Hepatic stellate cell (primary cell): ENCODE data around the gene TCF15.

Source experiments
- DNase-seq: peaks from one replicate; pipeline ENCODE4 v3.0.0; 2011; ENCODE audit warnings: low spot score

The TCF15 gene

DNA sequence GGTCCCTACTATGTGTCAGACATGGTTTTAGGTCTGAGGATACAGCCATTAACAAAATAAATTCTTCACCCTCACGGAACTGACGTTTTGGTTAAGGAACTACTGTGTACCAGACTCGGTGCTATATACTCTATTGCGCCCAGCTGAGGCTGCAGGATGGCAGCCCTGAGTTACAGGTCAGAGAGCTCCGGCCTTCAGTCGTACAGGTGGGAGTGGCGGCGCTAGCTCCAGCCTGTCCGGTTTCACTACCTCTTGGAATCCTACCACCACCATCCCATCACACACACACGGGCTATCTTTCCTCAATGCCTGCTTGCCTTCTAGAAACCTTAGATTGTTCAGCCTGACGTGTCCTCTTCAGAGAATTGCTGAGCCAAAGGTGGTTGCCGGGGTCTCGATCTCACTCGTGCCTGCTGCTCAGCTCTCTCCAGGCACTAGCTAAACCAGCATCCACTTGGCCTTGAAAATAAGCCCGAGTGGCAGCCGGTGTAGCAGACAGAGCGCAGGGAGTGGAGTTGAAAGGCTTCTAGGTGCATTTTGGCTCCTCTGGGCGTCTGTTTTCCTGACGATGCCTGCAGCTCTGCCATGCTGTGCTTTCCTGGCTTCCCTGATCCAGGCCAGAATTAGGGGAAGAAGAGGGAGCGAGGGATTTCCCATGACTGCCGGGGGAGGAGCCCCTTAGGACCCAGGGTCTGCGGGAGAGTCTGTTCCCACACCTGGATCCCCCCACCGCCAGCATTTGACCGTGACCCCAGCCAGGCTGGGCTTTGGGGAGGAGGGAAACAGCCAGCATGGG lies 1.1 kb upstream of the TCF15 start:
- DNase-seq, result no peak

DNA sequence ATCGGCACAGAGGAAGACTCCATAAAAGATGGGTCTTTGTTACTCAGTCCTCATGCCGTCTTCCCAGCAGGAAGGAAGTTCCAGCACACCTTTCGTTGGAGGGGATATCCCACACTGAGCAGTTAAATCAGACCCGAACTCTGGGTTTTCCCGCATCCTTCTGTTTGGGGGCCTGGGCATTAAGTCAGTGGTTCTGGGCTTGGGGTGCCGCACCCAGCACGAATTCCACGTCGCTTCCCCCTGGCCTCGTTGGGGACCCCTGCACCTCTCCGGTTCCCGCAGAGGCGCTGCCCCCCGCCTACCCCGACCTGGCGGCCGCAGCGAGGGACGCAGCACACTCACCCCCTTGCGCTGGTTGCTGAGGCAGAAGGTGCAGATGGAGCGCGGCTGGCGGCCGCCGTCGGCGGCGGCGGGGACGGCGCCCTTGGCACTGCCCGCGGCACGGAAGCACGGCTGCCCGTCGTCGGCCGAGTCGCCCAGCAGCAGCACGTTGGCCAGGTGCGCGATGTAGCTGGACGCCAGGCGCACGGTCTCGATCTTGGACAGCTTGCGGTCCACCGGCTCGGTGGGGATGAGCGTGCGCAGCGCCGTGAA lies 641 bp downstream of the TCF15 start:
- DNase-seq, result no peak

DNA sequence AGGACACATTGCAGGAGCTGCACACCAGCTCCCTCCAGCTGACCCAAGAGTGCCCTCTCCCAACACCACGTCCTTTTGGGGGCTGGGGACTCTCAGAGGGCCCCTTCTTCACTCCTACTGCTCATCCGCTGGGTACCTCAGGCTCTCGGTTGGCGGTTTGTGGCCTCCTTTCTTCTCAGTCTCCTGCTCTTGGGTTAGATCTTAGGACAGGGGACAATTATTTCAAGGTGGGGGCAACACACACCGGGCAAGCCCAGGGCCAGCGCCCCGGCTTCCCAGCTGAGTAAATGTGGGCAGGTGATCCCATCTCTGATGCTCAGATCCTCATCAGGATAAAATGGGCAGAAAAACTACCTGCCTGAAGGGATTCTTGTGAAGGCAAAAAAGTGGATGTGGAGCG lies 1.1 kb downstream of the TCF15 start:
- no peak for DNase-seq

DNA sequence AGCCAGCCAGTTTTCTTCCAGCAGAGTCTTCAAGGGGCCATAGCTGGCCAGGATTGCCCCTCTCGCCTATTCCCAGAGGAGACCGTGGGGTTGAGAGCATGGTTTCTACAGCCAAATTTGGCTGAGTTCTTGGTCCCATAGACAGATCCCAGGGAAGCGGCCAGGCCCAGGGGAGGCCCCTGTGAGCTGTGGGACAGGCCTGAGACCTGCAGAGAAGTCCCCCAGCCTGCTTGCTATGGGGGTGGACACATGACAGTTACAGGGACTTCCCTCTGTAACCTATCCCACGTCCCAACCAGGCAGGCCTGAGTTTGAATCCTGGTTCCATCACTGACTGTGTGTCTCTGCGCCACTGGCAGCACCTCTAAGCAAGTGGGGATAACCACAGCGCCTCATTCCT lies 2.6 kb downstream of the TCF15 start:
- no peak for DNase-seq

DNA sequence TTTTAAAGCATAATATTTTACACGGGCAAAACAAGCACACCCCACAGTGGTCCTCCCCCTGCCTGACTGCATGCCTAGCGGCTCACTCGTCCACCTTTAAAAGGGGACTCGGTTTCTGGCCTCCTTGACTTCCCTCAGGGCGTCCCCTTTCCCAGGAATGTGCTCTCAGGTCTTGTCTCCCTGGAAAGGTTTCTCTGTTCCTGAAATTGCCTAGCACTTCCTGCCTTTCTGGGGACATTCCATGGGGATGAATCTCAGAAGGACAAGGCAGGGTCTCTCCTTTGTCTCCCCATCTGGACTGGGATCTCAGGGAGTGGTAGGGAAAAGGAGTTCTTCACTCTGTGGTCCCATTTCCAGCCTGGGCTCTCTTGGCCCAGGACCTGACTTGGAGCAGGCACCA lies 4.9 kb downstream of the TCF15 start:
- no peak for DNase-seq

DNA sequence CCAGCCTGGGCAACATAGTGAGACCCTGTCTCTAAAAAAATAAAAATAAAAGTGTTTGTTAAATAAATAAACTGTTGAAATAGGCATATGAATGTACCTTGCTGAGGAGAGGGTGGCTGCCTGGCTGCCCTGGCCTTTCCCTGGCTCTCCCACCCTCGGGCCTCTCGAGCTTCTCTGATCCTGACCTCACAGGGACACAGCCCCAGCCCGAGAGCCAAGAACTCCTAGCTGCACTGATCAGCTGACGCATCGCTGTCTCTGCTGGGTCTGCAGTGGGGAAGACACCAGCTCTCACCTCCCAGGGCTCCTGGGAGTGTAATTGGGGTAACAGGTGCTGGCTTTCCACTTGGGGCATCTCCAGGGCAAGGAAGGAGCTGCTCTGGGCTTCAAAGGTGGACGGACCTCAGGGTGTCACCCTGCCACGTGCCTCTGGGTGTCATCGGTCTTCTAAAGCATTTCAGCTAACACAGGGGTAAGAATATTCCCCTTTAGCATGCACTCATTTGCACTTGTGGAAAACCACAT lies 6.9 kb downstream of the TCF15 start:
- DNase-seq, result no peak

DNA sequence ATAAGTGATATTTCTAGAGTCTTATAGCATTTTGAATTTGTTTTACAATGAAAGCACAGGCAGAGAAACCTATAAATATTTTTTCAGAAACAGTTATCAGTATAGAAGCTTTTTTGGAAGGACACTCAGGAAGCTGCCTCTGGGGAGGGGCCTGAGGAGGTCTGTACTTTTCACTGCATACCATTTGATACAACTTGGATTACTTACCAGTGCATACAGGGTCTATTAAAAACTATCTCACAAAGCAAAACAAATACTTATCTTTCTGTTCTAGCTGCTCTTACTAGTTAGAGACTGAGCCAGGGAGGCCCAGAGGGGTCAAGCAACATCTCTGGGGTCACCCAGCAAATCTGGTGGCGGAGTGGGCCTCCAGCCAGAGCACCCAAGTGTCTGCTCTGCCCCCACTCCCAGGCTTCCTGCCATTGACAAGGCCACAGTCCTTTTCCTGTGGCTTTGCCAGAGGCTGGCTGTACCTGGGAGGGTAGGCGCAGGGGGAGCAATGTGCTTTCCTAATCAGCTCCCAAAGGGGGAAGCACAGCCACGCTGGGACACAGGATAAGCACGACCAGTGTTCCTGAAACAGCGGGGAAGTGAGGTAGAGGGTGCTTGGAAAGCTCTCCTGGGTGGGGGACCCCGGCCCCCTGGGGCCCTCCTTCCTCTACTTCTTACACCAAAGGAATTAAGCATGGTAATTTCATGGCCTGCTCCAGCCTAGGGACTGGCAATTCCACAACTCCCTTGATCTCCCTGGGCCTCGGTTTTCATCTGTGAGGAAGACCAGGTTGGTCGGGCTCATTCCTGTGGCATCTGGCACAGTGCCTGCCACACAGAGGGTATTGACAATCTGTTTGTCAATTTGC lies 7.8 kb downstream of the TCF15 start:
- no peak for DNase-seq

DNA sequence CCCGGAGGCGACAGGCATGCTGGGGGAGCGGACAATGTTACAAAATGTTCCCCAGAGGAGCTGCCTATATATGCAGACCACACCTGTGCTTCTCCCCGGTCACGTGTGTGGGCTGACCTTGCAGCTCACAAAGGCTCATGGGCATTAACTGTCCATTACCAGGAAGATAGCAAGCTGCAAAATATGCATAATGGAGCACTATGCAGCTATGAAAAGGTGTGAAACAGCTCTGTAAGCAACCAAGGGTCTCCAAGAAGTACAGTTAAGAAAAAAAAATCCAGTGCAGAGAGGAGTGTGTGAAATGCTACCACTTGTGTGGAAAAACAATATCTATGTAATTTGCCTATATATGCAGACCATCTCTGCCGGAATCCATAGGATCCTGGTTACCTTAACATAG lies 9.4 kb downstream of the TCF15 start:
- DNase-seq, result no peak

DNA sequence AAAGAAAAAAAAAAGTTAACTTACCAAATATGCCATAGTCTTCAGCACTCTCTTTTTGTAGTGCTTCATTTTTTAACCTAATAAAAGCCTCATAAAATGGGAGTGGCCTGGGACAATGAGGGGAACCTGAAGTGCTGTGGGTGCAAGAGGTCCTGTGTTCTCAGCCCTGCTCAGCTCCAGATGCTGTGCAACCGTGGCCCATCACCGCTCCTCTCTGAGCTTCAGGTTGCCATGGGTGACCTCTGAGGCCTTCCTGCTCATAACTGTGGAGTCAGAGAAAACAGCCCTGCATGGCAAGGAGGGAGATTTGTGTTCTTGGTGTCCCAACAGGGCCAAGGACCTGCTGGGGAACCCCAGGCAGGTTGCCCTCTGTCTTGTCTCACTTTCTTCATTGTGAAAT lies 10.0 kb downstream of the TCF15 start:
- DNase-seq, result no peak

DNA sequence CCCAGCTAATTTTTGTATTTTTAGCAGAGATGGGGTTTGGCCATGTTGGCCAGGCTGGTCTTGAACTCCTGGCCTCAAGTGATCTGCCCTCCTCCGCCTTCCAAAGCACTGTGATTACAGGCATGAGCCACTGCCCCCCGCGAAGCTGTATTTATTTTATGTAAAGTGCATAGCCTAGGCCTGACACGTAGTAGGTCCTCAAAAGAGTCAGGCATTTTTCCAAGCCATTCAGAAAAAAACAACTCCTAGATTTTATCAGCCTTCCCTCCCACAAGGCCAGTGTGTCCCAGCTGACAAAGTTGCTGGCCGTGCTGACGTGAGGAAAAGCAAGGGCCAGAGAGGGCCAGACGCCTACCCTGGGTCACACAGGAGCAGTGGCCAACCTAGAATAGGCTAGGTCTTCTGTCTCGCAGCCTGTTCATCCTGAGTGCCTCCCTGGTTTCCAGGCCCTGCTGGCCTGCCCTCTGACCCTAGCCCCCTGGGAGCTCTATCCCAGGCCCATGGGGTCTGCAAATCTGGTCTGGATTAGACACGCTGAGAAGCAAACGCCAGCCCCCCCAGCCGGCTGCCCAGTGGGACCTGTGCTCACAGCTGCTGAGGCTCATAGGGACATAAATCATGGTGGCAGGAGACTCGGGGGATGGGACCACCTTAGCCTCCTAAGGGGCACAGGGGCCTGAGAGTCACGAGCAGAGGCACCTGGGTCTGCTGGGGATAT lies 11.8 kb downstream of the TCF15 start:
- no peak for DNase-seq

DNA sequence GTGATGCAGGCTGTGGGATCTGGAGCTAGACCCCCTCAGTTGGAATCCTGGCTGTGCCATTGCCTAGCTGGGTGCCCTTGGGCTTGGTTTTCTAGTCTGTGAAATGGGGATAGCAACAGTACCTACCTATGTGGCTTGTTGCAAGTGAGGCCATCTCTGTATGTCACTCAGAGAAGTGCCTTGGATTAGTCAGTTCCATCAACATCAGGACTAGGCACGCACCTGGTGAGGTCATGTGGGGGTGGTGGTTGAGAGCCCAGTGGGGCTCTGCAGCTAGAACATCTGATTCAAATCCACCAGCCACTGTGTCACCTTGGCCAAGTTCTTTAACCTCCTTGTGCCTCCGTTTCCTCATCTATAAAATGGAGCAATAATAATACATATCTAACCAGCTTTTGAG lies 12.5 kb downstream of the TCF15 start:
- DNase-seq, result no peak

DNA sequence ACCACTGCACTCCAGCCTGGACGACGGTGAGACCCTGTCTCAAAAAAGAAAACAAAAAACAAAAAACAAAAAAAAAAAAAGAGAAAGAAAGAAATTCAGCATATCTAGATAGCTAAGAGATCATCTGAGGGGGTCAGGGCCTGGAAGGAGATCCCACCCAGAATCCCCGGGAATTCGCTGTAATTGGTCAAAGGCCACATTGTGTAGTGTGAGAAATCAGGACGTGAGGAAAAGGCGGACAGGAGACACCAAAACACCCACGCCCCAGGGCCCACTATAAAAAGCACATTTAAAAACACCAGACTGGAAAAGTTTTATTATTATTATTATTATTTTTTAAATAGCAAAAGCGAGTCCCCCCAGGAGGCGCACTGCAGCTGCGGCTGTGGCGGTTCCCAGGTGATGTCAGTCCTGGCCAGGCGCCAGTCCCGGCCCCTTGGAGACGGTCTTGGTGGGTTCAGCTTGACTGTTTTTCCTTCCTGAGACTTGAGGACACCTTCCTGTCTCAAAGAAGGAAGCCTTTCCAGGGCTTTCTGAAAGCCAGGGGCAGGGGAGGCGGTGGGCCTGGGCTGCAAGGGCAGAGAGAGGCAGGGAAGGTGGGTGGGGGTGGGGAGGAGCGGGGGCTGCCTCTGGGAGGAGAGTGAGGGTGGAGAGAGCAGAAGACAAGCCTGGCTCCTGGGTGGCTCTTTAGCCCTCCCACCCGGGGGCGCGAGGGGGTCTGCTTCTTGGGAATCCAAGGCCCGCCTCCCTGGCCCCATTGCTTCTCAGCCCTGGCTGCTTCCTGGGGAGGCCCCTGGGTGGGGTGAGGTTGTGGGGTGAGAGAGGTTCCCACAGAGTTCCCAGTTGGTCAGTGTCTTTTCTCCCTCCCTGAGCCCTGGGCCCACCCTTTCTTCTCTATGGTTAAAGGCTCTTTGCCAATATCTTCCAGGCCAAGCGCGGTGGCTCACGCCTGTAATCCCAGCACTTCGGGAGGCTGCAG lies 14.5 kb downstream of the TCF15 start:
- no peak for DNase-seq

DNA sequence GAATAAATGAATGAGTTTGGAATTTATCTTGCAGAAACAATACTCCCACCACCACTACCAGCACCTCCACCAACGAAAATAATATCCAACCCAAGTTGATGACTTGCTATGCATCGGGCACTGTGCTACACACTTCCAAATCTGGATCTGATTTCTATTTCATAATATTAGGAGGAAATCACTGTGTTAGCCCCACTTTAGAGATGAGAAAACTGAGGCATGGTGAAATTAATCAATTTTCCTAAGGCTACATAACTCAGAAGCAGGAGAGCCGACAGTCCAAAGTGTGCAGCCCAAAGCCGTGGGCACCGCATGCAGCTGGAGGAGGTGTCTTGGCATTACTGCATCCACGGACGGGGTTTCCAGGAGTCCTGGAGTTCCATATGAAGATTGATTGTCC lies 17.6 kb downstream of the TCF15 start:
- DNase-seq, result no peak

DNA sequence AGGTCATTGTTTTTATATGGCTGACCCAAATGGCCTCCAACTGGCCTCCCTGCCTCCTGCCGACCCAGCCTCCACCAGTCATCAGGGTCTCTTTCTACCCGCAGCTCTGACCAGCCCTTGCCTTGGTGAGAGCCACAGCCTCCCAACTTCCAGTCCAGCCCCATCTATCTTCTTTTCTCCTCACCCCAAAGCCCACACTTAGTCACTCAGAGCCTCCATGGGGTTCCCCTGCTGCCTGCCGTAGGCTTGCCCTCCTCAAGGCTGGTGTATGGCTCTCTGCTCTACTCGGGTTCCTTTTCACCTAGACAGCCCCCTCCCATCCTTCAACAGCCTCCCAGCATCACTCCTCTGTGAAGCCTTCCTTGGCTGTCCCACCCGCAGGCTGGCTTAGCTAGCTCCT lies 18.2 kb downstream of the TCF15 start:
- DNase-seq, result no peak

DNA sequence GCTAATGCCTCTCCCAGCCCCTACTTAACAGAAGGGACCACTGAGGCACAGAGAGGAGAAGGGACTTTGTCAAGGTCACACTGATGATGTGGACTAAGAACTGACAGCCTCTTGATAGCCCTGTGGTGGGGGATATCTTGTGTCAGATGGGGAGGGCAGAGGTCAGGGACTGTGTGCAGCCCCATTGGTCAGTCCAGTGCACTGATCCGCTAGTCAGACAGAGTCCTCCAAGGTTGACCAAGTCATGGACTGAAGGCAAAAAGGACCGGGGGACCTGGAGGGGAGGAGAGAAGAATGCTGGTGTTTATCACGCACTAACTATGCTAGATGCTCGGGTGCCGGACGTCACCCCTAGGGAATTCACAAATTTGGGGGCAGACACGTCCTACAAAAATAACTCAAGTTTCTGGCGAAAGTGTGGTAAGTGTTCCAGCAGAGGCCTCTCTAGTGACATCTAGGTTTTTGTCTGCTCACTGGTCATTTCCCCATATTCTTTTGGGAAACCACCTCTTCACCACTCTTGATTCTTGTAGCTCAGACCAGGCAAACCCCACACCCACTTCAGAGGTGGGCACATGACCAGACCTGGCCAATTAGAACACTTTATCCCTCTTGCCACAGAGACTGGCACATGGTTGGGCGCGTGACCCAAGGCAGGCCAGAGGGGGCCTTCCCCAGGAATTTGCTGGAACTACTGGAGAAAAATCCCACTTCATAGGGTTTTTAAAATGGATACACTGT lies 21.0 kb downstream of the TCF15 start:
- no peak for DNase-seq

DNA sequence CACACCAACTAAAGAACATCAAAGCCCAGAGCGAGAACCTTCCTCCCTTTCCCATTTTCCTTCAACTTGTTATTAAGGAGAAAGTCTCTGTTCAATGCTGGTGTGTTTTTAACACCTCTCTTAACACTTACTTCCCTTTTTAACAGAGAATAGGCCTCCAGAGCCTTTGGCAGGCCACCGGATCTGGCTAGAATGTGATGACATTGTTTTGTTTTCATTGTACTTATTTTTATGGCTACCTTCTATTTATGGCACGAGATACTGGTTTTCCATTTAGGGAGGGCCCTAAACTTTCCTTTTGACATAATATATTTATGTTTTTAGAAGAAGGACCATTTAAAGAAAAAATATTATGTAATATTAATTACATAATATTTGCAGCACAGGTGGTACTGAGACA lies 21.6 kb downstream of the TCF15 start:
- no peak for DNase-seq

DNA sequence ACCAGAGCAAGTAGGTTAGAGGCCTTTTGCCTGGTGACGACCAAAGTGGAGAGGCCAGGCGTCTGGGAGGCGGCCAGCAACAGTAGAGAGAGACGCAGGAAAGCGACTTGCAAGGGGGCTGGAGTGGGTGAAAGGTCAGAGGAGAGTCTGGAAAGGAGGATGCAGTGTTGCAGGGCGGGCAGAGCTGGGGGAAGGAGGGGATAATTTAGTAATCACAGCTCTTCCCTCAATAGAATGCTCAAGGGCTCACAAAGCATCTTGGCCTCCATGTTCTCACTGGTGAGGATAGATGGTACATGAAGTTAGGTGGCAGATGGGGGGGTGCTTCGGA lies 25.2 kb downstream of the TCF15 start:
- no peak for DNase-seq

DNA sequence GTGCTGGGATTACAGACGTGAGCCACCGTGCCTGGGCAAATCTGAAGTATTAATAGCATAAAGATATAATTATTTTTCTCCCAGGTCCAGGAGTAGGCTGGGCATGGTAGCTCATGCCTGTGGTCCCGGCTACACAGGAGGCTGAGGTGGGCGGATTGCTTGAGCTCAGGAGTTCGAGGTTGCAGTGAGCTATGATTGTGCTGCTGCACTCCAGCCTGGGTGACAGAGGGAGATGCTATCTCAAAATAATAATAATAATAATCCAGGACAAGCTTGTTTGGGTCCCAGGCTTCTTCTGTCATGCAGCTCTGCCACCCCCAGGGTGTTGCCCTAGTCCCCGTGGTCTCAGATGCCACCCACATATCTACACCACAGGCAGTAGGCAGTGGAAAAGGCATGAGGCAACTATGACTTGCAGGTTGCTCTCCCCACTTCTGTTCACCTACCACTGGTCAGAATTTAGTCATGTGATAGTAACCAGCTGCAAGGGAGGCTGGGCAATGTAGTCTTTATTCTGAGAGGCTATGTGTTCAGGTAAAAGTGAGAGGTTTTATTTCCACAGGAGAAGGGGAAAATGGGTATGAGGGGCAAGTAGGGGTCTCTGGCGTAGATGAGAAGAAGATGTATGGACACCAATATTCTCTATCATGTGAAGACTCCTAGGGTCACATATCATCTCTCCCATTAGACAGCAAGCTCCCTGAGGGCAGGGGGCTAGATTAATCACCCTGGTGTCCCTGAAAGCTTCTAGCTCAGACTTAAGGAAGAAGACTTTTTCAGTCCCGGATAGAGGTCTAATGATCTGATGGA lies 25.7 kb downstream of the TCF15 start:
- DNase-seq, result no peak

DNA sequence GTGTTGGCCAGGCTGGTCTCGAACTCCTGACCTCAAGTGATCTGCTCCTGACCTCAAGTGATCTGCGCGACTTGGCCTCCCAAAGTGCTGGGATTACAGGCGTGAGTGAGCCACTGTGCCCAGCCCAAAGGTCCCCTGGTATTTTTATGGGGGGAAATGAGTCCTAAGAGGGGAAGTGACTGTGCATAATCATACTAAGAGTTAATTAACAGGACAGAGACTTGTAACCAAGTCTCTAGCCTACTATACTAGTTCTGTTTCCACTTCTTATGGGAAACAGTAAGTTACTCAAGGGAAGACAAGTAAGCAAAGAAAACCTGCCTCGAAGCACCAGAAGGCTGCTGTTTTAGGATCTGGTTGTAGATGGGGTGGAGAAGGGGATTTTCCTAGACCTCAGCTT lies 27.9 kb downstream of the TCF15 start:
- no peak for DNase-seq
